NT2/D1 (cell line): ENCODE measurements around the gene NDUFA7.
"Not testable (repeated sequence)": the region's sequence is repeated elsewhere in the genome, so short reads cannot be mapped to it uniquely, and the experiment has no call there.

Source experiments
- SUZ12 ChIP-seq: IDR thresholded peaks from 2 replicates; pipeline ENCODE4 v1.6.1; 2011; ENCODE audit not compliant: insufficient read length, insufficient read depth; ENCODE audit errors: extremely low read depth
- YY1 ChIP-seq: IDR thresholded peaks from 2 replicates; pipeline ENCODE4 v1.6.1; 2011; ENCODE audit not compliant: insufficient read length, insufficient read depth
- ZNF274 ChIP-seq: IDR thresholded peaks from 2 replicates; pipeline ENCODE4 v1.6.1; 2011; ENCODE audit warnings: mild to moderate bottlenecking, low read depth, low read length

GRCh38 chr19:8314981-8315640, 6.1 kb downstream of the NDUFA7 start:
- TF ChIP-seq SUZ12, ZNF274, YY1: not testable (repeated sequence)
